Inflammatory macrophage treated with lipopolysaccharide for 1 hour (primary cell): ENCODE results near the gene GGA1.

Source experiments
- DNase-seq, 2 donors: peaks; one replicate each; pipeline ENCODE4 v3.0.0-alpha.2; 2020 to 2022

The GGA1 gene

DNA sequence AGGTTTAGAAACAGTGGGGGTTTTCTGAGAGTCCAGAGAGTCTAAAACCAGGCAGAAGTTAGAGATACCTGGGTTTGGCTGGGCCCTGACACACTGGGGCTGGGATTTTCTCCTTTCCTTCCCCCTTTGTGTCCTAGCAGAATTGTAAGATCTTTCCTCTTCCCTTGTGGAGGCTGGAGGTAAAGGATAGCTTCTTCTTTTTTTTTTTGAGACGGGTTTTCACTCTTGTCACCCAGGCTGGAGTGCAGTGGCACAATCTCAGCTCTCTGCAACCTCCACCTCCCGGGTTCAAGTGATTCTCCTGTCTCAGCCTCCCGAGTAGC, 1.5 kb downstream of the GGA1 start:
- DNase-seq = peak; percentile 37 to 43

- peak; percentile 86 to 96 for DNase-seq
These were observed 2.0 kb downstream of the GGA1 start for GRCh38 chr22:37610480-37611129.

DNA sequence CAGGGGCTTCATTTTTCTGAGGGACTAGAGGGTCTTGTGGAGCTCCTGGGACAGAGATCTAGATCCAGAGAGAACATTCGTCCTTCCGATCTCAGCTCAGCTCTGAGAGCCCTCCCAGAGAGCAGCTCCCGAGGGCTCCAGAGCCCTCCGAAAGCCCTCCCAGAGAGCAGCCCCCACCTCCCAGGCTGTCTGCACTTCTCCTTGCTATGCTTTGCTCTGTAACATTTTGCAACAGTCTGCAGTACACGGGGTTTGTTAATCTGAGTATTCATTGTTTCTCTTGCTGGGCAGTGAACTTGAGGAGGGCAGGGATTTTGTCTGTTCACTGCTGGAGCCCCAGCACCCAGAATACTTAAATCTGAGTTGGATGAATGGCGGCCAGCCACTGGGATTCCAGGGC, 2.6 kb downstream of the GGA1 start:
- DNase-seq = peak in 1 of 2 donors; percentile 50

GRCh38 chr22:37616201-37617083, 7.8 kb downstream of the GGA1 start:
- DNase-seq = peak in 1 of 2 donors; percentile 51

GRCh38 chr22:37617431-37617830, 8.8 kb downstream of the GGA1 start:
- no peak for DNase-seq

DNA sequence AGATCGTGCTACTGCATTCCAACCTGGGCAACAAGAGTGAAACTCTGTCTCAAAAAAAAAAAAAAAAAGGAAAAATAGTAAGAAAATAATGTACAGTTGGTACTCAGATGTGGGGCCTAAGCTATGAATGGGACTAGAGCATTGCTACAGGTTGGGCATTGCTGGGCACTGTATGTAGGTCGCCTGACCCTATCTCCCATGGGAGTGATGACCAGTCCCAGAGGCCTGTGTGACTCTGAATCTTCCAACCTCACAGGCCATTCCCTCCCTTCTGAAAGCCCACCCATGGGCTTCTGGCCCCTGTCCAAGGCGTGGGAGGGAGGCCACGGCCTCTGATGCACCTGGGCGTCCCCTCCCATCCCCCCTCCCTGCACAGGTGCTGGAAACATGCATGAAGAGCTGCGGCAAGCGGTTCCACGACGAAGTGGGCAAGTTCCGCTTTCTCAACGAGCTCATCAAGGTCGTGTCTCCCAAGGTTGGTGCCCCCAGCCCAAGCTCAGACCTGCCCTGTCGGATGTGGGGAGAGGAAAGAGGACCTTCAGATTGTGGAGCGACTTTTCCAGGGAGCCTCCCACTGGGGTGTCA, 9.5 kb downstream of the GGA1 start:
- DNase-seq = no peak

DNA sequence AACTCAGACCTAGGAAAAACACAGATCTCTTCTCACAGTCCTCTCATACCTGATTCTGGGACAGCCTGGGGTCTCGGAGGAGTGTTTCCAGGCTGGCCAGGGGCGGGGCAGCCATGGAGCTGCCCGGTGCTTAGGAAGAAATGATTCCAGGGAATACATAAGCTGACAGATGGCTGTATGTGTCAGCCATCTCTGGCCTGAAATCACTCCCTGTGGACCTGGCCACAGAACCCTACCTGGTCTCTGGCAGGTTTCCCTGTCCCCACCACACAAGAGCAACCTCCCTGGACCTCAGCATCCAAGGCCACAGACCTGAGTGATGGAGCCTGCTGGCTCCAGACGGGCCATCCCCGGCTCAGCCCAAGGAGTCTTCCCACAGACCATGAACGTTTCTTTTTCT, 10.0 kb downstream of the GGA1 start:
- DNase-seq = no peak

DNA sequence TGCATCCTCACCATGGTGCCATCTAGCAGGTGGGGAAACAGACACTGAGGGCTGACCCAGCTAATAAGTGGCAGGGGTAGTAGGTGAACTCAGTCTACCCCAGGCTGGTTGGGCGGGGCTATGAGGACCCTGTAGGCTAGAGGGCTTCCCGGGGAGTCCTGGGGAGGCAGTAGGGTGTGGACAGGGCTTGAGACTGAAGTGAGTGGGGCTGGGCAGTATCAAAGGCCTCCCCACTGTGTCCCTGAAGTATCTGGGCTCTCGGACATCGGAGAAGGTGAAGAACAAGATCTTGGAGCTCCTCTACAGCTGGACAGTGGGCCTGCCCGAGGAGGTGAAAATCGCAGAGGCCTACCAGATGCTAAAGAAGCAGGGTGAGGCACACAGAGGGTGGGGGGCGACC, 11.4 kb downstream of the GGA1 start:
- DNase-seq = no peak

GRCh38 chr22:37621352-37621860, 12.8 kb downstream of the GGA1 start:
- DNase-seq = no peak

DNA sequence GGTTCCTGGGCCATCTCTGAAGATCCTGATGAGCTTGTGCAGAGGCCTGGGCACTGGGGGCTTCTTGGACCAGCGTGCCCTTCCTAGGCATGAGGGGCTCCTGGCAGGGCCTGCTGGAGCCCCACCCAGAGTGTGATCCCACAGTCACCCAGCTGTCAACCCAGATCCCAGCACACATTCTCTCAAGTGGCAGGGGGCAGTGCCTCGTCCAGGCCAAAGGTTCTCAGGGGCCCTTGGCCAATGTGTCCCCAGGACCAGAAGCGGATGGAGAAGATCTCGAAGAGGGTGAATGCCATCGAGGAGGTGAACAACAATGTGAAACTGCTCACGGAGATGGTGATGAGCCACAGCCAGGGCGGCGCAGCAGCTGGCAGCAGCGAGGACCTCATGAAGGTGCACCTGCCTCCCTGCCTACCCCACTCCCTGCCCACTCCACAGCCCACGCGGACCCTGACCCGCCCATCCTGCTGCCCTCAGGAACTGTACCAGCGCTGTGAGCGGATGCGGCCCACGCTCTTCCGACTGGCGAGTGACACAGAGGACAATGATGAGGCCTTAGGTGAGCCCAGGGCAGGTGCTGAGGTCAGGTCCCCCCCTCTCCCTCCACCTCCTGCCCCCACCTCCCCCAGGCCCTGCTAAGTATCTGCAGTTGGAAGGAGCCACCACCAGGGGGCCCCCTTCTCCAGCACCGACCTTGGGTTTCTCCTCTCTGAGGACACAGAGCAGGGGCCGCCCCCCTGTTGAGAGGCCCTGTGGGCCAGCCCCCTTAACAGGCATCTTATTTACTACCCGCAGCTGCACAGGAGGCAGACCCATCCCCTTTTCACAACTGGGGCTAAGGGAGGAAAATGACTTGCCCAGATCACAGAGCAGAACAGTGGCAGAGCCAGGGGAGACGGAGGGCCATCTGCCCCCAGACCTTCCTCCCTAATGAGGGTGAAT, 14.7 kb downstream of the GGA1 start:
- peak in 1 of 2 donors; percentile 72 for DNase-seq

GRCh38 chr22:37624017-37624365, 15.4 kb downstream of the GGA1 start:
- no peak for DNase-seq

DNA sequence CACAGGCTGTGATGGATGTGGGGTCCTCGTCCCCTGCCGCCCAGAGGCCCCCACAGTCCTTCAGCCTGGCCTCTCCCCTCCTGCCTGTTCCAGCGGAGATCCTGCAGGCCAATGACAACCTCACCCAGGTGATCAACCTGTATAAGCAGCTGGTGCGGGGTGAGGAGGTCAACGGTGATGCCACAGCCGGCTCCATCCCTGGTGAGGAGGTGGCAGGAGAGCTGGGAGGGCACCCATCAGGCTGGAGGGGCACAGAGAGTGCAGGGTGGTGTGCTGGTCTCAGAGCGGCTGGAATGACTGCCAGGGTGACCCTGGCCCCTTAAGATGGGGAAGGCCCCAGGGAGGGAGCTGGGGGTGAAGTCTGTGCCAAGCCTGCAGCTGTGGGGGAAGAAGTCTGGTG, 16.2 kb downstream of the GGA1 start:
- no peak for DNase-seq

DNA sequence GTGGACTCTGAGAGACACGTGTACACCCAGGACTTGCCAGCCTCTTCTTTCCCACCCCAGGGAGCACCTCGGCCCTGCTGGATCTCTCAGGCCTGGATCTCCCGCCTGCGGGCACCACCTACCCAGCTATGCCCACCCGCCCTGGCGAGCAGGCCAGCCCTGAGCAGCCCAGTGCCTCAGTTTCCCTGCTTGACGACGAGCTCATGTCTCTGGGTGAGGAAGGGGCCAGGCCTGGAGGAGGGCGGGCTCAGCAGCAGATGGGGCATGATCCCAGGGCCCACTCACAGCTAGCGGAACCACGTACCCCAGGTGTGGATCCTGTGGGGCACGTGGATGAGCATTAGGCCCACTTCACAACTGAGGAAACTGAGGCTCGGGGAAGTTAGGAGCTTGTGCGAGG, 17.1 kb downstream of the GGA1 start:
- DNase-seq = no peak

DNA sequence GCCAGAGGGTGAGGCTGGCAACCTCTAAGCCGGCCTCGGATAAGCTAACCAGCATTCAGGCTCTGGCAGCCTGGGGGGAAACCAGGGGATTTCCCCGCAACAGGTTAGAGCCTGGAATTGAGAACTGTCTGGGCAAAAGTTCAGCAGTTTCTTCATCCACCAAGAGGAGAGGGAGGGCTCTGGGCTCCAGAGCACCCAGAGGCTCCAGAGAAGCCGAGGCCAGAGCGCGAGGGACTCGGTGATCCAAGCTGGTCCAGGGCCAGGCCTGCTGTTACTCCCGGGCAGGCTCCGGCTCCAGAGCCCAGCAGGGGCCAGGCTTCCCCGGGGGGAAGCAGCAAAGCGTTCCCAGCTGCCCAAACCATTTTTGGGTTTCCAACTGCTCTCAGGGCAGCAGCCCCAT, 17.5 kb downstream of the GGA1 start:
- DNase-seq = peak; percentile 41 to 57

- DNase-seq = no peak
These were observed 18.0 kb downstream of the GGA1 start for GRCh38 chr22:37626556-37627075.

- DNase-seq = no peak
These were observed 18.5 kb downstream of the GGA1 start for GRCh38 chr22:37627121-37627520.

GRCh38 chr22:37627545-37627944, 18.9 kb downstream of the GGA1 start:
- no peak for DNase-seq

GRCh38 chr22:37628830-37629229, 20.2 kb downstream of the GGA1 start:
- DNase-seq = no peak

DNA sequence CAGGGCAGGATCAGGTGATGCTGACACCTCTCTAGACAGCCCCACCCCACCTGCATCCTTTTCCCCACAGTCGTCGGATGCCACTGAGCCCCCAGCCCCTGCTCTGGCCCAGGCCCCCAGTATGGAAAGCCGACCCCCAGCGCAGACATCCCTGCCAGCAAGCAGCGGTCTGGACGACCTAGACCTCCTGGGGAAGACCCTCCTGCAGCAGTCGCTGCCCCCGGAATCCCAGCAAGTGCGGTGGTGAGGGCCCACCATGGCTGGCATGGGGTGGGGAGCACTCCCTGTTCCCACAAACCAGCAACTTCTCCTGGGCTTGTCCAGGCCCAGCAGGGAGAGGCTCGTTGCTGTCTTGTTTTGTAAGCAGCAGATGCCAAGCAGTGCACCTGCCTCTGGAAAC, 21.3 kb downstream of the GGA1 start:
- no peak for DNase-seq

DNA sequence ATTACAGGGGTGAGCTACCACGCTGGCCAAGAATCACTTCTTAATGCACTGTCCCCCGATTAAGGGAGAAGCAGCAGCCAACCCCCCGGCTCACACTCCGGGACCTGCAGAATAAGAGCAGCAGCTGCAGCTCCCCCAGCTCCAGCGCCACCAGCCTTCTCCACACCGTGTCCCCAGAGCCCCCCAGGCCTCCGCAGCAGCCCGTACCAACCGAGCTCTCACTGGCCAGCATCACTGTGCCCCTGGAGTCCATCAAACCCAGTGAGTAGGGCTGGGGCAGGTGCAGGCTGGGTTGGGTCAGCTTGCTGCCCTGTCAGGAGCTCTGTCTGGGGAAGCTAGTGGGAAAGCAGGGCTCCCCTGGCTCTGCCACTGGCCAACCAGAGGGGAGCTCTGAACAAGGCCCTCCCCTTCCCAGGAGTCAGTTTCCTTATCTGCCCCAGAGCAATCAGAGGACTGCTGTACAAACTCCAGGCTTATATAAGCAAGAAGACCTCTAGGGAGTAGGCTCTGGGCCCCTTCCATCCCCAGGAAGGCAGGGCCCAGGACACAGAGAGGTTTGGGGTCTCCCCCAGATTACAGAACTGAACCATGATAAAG, 22.3 kb downstream of the GGA1 start:
- no peak for DNase-seq

GRCh38 chr22:37631448-37632173, 23.0 kb downstream of the GGA1 start:
- no peak for DNase-seq
